Raji (cell line): ENCODE measurements around the gene SELENOK.

Source experiments
- POLR2A ChIP-seq: IDR thresholded peaks from 2 replicates; pipeline ENCODE4 v1.6.1; 2011; ENCODE audit warnings: low read depth, low read length, control low read depth; ENCODE audit not compliant: insufficient read depth

Gene SELENOK

GRCh38 chr3:53834429-53835095 lies 57.1 kb downstream of the SELENOK start:
- TF ChIP-seq POLR2A: no peak
